ENCODE measurements around the gene AVEN.

GRCh38 chr15:33982516-33982915, 56.5 kb downstream of the AVEN start:
- TF ChIP-seq, protein P1, sequence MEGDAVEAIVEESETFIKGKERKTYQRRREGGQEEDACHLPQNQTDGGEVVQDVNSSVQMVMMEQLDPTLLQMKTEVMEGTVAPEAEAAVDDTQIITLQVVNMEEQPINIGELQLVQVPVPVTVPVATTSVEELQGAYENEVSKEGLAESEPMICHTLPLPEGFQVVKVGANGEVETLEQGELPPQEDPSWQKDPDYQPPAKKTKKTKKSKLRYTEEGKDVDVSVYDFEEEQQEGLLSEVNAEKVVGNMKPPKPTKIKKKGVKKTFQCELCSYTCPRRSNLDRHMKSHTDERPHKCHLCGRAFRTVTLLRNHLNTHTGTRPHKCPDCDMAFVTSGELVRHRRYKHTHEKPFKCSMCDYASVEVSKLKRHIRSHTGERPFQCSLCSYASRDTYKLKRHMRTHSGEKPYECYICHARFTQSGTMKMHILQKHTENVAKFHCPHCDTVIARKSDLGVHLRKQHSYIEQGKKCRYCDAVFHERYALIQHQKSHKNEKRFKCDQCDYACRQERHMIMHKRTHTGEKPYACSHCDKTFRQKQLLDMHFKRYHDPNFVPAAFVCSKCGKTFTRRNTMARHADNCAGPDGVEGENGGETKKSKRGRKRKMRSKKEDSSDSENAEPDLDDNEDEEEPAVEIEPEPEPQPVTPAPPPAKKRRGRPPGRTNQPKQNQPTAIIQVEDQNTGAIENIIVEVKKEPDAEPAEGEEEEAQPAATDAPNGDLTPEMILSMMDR (IDR thresholded peaks at IDR 0.05), result no peak
- TF ChIP-seq POLR2A (IDR thresholded peaks at IDR 0.05), result no peak

Measured in breast epithelium (tissue), 3 donors.